ENCODE measurements around the gene PTEN. TPM values are rescaled to one million over a fixed set of nuclear protein-coding genes. Genes with fewer than 3 reads are reported as not detected.

Gene PTEN
- total RNA-seq, 1 experiment from 2014 or later, result 58.7 TPM

DNA sequence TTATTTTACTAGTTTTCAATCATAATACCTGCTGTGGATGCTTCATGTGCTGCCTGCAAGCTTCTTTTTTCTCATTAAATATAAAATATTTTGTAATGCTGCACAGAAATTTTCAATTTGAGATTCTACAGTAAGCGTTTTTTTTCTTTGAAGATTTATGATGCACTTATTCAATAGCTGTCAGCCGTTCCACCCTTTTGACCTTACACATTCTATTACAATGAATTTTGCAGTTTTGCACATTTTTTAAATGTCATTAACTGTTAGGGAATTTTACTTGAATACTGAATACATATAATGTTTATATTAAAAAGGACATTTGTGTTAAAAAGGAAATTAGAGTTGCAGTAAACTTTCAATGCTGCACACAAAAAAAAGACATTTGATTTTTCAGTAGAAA is 103.0 kb downstream of the PTEN start:
- H4K20me1 ChIP-seq (ENCODE audit: insufficient read depth), result no peaks in the 10 kb centered on the region; the same call in 1 of the 2 replicates
- no peaks in the 10 kb centered on the region for H3K79me2 ChIP-seq (ENCODE audit: insufficient read depth, low read length)
- no peak overlapping the region for H2AFZ ChIP-seq (ENCODE audit: low read depth, low read length, poor library complexity, severe bottlenecking)
- H3K27ac ChIP-seq (ENCODE audit: low read depth, low read length), result no peak overlapping the region
- ChIA-PET CTCF (no interaction called here), POLR2A (no interaction called here), RAD21 (ENCODE audit: low non-redundant PET in 1 of 2, low total read pairs in 2 of 2, uncharacterized antibody in 2 of 2, unreplicated experiment in 2 of 2) (no interaction called here)
- BruUV-seq (replicated peaks), result no TSS peak
- H3K36me3 ChIP-seq (ENCODE audit: control insufficient read depth in 1 of 2, insufficient read depth in 2 of 2, low read length in 2 of 2), result peaks cover 2 to 9% of the 10 kb centered on the region in 2 experiments; a peak in 1 of 4 replicates
- ATAC-seq (no peak), DNase-seq (ENCODE audit: low read depth, low spot score) (no peak)
- no peak overlapping the region for H3K9ac ChIP-seq (ENCODE audit: low read length)
- no peaks in the 10 kb centered on the region for H3K27me3 ChIP-seq (ENCODE audit: insufficient read depth, low read length)
- TF ChIP-seq SIN3A (IDR thresholded peaks at IDR 0.05; ENCODE audit: low read depth) (no peak), ZFX (IDR thresholded peaks at IDR 0.05) (no peak), POLR2AphosphoS5 (IDR thresholded peaks at IDR 0.05; ENCODE audit: low read depth, low read length) (no peak), ELF1 (IDR thresholded peaks at IDR 0.05; ENCODE audit: borderline replicate concordance, low read depth) (no peak), RAD21 (IDR thresholded peaks at IDR 0.05; ENCODE audit: low read depth) (no peak), CEBPB (IDR thresholded peaks at IDR 0.05; ENCODE audit: low read depth) (no peak)
- no peak overlapping the region for H3K4me3 ChIP-seq (replicated peaks in 1 of 2; ENCODE audit: low read depth in 1 of 2, low read length in 2 of 2)
- H3K9me3 ChIP-seq (ENCODE audit: control insufficient read depth in 1 of 2, insufficient read depth in 1 of 2, low read depth in 1 of 2, low read length in 2 of 2), result no peaks in the 10 kb centered on the region
- no peak overlapping the region for H3K4me2 ChIP-seq (ENCODE audit: low read length)
- H3K9me2 ChIP-seq (ENCODE audit: insufficient read depth), result no peaks in the 10 kb centered on the region
- intact Hi-C loops (cut with micrococcal nuclease), result no loop called here
- H3K4me1 ChIP-seq (ENCODE audit: control insufficient read depth in 1 of 2, insufficient read depth in 2 of 2, low read length in 2 of 2), result peaks cover 0 to under 1% of the 10 kb centered on the region in 2 experiments; a peak in 1 of 4 replicates

GRCh38 chr10:87973635-87974034 is 110.2 kb downstream of the PTEN start:
- ChIA-PET RAD21 (ENCODE audit: low non-redundant PET in 1 of 2, low total read pairs in 2 of 2, uncharacterized antibody in 2 of 2, unreplicated experiment in 2 of 2) (no interaction called here), POLR2A (no interaction called here)
- no TSS peak for BruUV-seq (replicated peaks)
- TF ChIP-seq, protein P1, sequence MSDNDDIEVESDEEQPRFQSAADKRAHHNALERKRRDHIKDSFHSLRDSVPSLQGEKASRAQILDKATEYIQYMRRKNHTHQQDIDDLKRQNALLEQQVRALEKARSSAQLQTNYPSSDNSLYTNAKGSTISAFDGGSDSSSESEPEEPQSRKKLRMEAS (IDR thresholded peaks at IDR 0.05), result no peak
- no peak for TF ChIP-seq EZH2 (IDR thresholded peaks at IDR 0.05)
- no peak for TF ChIP-seq TCF7L2 (IDR thresholded peaks at IDR 0.05; ENCODE audit: borderline replicate concordance, extremely low read depth, insufficient read depth, insufficient read length)
- no peak for TF ChIP-seq CEBPB (IDR thresholded peaks at IDR 0.05; ENCODE audit: low read depth)
- no peak for TF ChIP-seq POLR2A (IDR thresholded peaks at IDR 0.05; ENCODE audit: borderline replicate concordance, extremely low read depth, insufficient read depth, insufficient read length)
- no peak for TF ChIP-seq FOSL1 (IDR thresholded peaks at IDR 0.05; ENCODE audit: low read depth)
- no peak for TF ChIP-seq ELF1 (IDR thresholded peaks at IDR 0.05; ENCODE audit: borderline replicate concordance, low read depth)
- no peak for TF ChIP-seq EGR1 (IDR thresholded peaks at IDR 0.05; ENCODE audit: low read depth)
- TF ChIP-seq CBX3 (IDR thresholded peaks at IDR 0.05; ENCODE audit: low read depth), result no peak
- no peak for TF ChIP-seq RAD21 (IDR thresholded peaks at IDR 0.05; ENCODE audit: low read depth)
- TF ChIP-seq CTCF (IDR thresholded peaks at IDR 0.05 in 2 of 3, conservative IDR thresholded peaks at IDR 0.05 in 1 of 3; ENCODE audit: borderline replicate concordance in 1 of 3, insufficient read depth in 1 of 3, low read depth in 2 of 3, low read length in 2 of 3), result no peak
- no peak for TF ChIP-seq YY1 (IDR thresholded peaks at IDR 0.05; ENCODE audit: extremely low read depth, insufficient replicate concordance, low read depth, low read length)
- no peak for TF ChIP-seq ZBTB33 (IDR thresholded peaks at IDR 0.05; ENCODE audit: extremely low read depth, insufficient replicate concordance, low read length)
- TF ChIP-seq, protein P2, sequence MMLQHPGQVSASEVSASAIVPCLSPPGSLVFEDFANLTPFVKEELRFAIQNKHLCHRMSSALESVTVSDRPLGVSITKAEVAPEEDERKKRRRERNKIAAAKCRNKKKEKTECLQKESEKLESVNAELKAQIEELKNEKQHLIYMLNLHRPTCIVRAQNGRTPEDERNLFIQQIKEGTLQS (IDR thresholded peaks at IDR 0.05), result no peak
- no peak for TF ChIP-seq ZFX (IDR thresholded peaks at IDR 0.05)
- no peak for TF ChIP-seq EZH2phosphoT487 (IDR thresholded peaks at IDR 0.05; ENCODE audit: borderline replicate concordance)

More at GRCh38 chr10:87973635-87974034, 110.2 kb downstream of the PTEN start:
- no peaks in the 10 kb centered on the region for H3K36me3 ChIP-seq (ENCODE audit: control insufficient read depth in 1 of 2, insufficient read depth in 2 of 2, low read length in 2 of 2)
- DNase-seq (ENCODE audit: low read depth, low spot score) (no peak), ATAC-seq (no peak)
- no peak overlapping the region for H3K9ac ChIP-seq (ENCODE audit: low read length)
- H3K4me2 ChIP-seq (ENCODE audit: low read length), result no peak overlapping the region
- CTCF ChIA-PET, result no interaction called here
- no peaks in the 10 kb centered on the region for H3K27me3 ChIP-seq (ENCODE audit: insufficient read depth, low read length)
- intact Hi-C loops (cut with micrococcal nuclease), result no loop called here
- no peak overlapping the region for H2AFZ ChIP-seq (ENCODE audit: low read depth, low read length, poor library complexity, severe bottlenecking)
- no peak overlapping the region for H3K4me3 ChIP-seq (replicated peaks in 1 of 2; ENCODE audit: low read depth in 1 of 2, low read length in 2 of 2)
- no peak overlapping the region for H3K27ac ChIP-seq (ENCODE audit: low read depth, low read length)
- H3K4me1 ChIP-seq (ENCODE audit: control insufficient read depth in 1 of 2, insufficient read depth in 2 of 2, low read length in 2 of 2), result no peaks in the 10 kb centered on the region
- H3K9me3 ChIP-seq (ENCODE audit: control insufficient read depth in 1 of 2, insufficient read depth in 1 of 2, low read depth in 1 of 2, low read length in 2 of 2), result no peaks in the 10 kb centered on the region
- no peaks in the 10 kb centered on the region for H3K79me2 ChIP-seq (ENCODE audit: insufficient read depth, low read length)
- no peaks in the 10 kb centered on the region for H3K9me2 ChIP-seq (ENCODE audit: insufficient read depth)
- H4K20me1 ChIP-seq (ENCODE audit: insufficient read depth), result no peaks in the 10 kb centered on the region
